ENCODE measurements around the gene AP3B1. TPM values are rescaled to one million over a fixed set of nuclear protein-coding genes. Genes with fewer than 3 reads are reported as not detected.

AP3B1 gene
- polyA plus RNA-seq, 1 experiment, result 67.0 TPM

DNA sequence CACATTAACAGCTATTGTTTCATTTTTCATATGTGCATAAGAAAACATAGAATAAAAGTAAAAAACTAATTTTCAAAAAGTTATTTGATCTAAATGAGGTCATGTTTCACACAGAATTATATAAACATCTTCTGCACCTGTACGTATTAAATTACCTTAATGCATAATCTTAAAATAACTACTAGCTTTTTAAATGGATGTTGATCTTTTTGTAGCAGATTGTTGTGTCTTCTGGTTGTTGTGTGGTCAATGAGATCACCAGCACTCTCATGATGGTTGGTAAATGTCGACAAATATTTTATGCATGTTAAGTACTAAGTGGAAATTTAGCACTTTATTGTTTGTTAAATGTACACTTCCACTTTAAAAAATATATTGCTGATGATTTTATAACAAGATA lies 162.0 kb downstream of the AP3B1 start:
- H3K4me3 ChIP-seq (ENCODE audit: low read depth, low read length), result no peak overlapping the region
- no peak overlapping the region for H3K27ac ChIP-seq (ENCODE audit: low read depth, low read length)
- no peak for DNase-seq (ENCODE audit: low read depth, low spot score)
- no peaks in the 10 kb centered on the region for H3K9me3 ChIP-seq (ENCODE audit: control insufficient read depth, insufficient read depth, low read length)
- ChIA-PET CTCF (interaction anchor here (0.6 kb wide), 1 partner anchor 280 kb away, joined by 3 read pairs; no protein-coding TSS in a partner anchor), POLR2A (no interaction called here)
- H3K27me3 ChIP-seq (ENCODE audit: control insufficient read depth, insufficient read depth, low read length), result no peaks in the 10 kb centered on the region
- TF ChIP-seq, protein P1, sequence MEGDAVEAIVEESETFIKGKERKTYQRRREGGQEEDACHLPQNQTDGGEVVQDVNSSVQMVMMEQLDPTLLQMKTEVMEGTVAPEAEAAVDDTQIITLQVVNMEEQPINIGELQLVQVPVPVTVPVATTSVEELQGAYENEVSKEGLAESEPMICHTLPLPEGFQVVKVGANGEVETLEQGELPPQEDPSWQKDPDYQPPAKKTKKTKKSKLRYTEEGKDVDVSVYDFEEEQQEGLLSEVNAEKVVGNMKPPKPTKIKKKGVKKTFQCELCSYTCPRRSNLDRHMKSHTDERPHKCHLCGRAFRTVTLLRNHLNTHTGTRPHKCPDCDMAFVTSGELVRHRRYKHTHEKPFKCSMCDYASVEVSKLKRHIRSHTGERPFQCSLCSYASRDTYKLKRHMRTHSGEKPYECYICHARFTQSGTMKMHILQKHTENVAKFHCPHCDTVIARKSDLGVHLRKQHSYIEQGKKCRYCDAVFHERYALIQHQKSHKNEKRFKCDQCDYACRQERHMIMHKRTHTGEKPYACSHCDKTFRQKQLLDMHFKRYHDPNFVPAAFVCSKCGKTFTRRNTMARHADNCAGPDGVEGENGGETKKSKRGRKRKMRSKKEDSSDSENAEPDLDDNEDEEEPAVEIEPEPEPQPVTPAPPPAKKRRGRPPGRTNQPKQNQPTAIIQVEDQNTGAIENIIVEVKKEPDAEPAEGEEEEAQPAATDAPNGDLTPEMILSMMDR (IDR thresholded peaks at IDR 0.05; ENCODE audit: low read depth, low read length), result no peak

DNA sequence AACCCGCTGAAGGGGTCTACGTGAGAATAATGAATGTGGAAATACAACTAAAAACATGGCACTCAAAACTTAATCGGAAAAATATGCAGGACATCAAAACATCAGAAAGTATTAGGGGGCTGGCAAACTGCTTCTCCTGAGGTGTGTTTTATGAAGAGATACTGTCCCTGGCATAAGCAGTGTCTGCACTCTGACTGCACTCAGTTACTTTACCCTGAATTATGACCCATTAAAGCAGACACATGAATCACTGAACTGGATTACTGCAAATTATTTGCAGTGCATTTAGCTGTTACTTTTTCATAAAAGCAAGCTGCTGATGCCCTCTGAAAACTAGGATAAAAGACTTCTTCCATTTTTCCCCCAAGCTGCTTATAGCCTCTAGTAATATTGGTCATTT lies 164.9 kb downstream of the AP3B1 start:
- Histone ChIP-seq H3K9me3 (ENCODE audit: control insufficient read depth, insufficient read depth, low read length) (no peaks in the 10 kb centered on the region), H3K4me3 (ENCODE audit: low read depth, low read length) (no peak overlapping the region), H3K27me3 (ENCODE audit: control insufficient read depth, insufficient read depth, low read length) (no peaks in the 10 kb centered on the region), H3K27ac (ENCODE audit: low read depth, low read length) (no peak overlapping the region)
- ChIA-PET CTCF (no interaction called here), POLR2A (no interaction called here)
- DNase-seq (ENCODE audit: low read depth, low spot score), result no peak
- TF ChIP-seq, protein P1 (IDR thresholded peaks at IDR 0.05; ENCODE audit: low read depth, low read length), result no peak

DNA sequence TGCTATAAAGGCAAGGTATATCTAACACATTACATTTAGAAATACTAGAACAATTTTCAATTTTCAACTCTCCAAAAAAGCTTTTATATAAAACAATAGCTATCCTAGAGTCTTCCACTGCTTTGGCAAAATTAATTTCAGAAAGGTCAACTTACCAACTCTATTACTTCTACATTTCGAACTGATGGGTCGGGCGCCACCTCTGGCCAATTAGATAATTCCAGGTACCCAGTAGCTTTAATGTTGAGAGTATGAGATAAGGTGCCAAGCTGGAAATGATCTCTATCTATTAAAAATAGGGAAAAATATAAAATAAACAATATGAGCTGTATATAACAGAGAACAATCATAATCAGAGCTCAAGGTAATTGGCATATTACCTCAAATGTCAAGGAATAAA lies 166.6 kb downstream of the AP3B1 start:
- TF ChIP-seq, protein P1 (IDR thresholded peaks at IDR 0.05; ENCODE audit: low read depth, low read length), result peak; percentile 24
- Histone ChIP-seq H3K27ac (ENCODE audit: low read depth, low read length) (no peak overlapping the region), H3K27me3 (ENCODE audit: control insufficient read depth, insufficient read depth, low read length) (no peaks in the 10 kb centered on the region), H3K9me3 (ENCODE audit: control insufficient read depth, insufficient read depth, low read length) (no peaks in the 10 kb centered on the region), H3K4me3 (ENCODE audit: low read depth, low read length) (no peak overlapping the region)
- ChIA-PET CTCF (interaction anchor here (0.8 kb wide), 1 partner anchor 14 kb away, joined by 3 read pairs; no protein-coding TSS in a partner anchor), POLR2A (no interaction called here)
- no peak for DNase-seq (ENCODE audit: low read depth, low spot score)

GRCh38 chr5:78126536-78126935 lies 168.0 kb downstream of the AP3B1 start:
- TF ChIP-seq, protein P1 (IDR thresholded peaks at IDR 0.05; ENCODE audit: low read depth, low read length), result no peak
- H3K4me3 ChIP-seq (ENCODE audit: low read depth, low read length), result no peak overlapping the region
- H3K27me3 ChIP-seq (ENCODE audit: control insufficient read depth, insufficient read depth, low read length), result no peaks in the 10 kb centered on the region
- DNase-seq (ENCODE audit: low read depth, low spot score), result no peak
- ChIA-PET POLR2A (no interaction called here), CTCF (no interaction called here)
- H3K27ac ChIP-seq (ENCODE audit: low read depth, low read length), result no peak overlapping the region
- no peaks in the 10 kb centered on the region for H3K9me3 ChIP-seq (ENCODE audit: control insufficient read depth, insufficient read depth, low read length)

DNA sequence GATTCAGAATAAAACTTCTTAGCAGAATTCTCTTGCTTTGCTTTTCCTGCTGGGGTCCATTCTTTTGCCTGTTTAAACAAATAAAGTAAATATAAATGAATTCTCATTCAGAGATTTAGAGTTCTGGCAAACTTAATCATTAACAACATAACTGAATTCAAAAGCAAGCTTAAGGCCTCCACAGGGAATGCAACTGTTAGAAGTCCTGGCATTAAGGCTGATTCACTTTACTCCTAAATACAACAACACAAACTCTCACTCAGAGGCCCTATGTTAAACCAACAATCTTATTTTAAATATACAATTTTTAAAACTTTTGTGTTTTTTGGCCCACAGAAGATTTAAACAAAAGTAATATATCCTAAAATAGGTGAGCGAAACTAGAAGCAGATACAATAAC lies 178.3 kb downstream of the AP3B1 start:
- Histone ChIP-seq H3K9me3 (ENCODE audit: control insufficient read depth, insufficient read depth, low read length) (no peaks in the 10 kb centered on the region), H3K27me3 (ENCODE audit: control insufficient read depth, insufficient read depth, low read length) (no peaks in the 10 kb centered on the region), H3K27ac (ENCODE audit: low read depth, low read length) (no peak overlapping the region), H3K4me3 (ENCODE audit: low read depth, low read length) (no peak overlapping the region)
- POLR2A ChIA-PET, result no interaction called here
- no peak for DNase-seq (ENCODE audit: low read depth, low spot score)
- TF ChIP-seq, protein P1 (IDR thresholded peaks at IDR 0.05; ENCODE audit: low read depth, low read length), result no peak
- CTCF ChIA-PET, result no interaction called here

All from AG04450 (cell line).